IMR-90 (cell line): ENCODE data around the gene MACC1. TPM values are rescaled to one million over a fixed set of nuclear protein-coding genes. Genes with fewer than 3 reads are reported as not detected.

Source experiments
- ATAC-seq: fragments of 200-7000 bp; cut with Tn5 transposase; 2 replicates; pipeline ENCODE4 v1.9.1; 2020; ENCODE audit warnings: low read depth, mild to moderate bottlenecking, moderate library complexity
- BruUV-seq: library from RNA; stranded (reverse); fragments of 400-500 nt; replicated peaks from 2 replicates; lab custom pipeline; 2021; lab: Mats Ljungman, UMichigan
- CTCF ChIA-PET: fragments of 300-600 bp; formaldehyde crosslinking; extraction: SDS; loops from one replicate; lab custom pipeline; 2021; ENCODE audit warnings: antibody characterized with exemption; lab: Yijun Ruan, JAX
- POLR2A ChIA-PET: fragments of 300-600 bp; sonication (Branson Sonifier 250); formaldehyde crosslinking; loops from one replicate; lab custom pipeline; 2022; ENCODE audit warnings: antibody characterized with exemption; ENCODE audit not compliant: unreplicated experiment; lab: Charles Lee
- DNase-seq: peaks from one replicate; pipeline ENCODE4 v3.0.0; 2013
- H2AFZ ChIP-seq: replicated peaks from 2 replicates; pipeline ENCODE3; 2013; ENCODE audit warnings: low read length, mild to moderate bottlenecking; ENCODE audit not compliant: poor library complexity
- H2AK5ac ChIP-seq: 2 replicates; pipeline ENCODE4 v1.6.1; 2013; ENCODE audit warnings: low read depth, low read length, inconsistent platforms
- H2AK9ac ChIP-seq: replicated peaks from 2 replicates; pipeline ENCODE3; 2013; ENCODE audit warnings: mild to moderate bottlenecking, low read depth, low read length, moderate library complexity; ENCODE audit not compliant: poor library complexity
- H2BK120ac ChIP-seq: 2 replicates; pipeline ENCODE4 v1.6.1; 2013; ENCODE audit warnings: low read depth, low read length, inconsistent platforms
- H2BK15ac ChIP-seq: 3 replicates; pipeline ENCODE4 v1.6.1; 2013; ENCODE audit warnings: low read depth, low read length, inconsistent platforms
- H2BK20ac ChIP-seq: 2 replicates; pipeline ENCODE4 v1.6.1; 2013; ENCODE audit warnings: low read depth, mild to moderate bottlenecking, inconsistent platforms, low read length, moderate library complexity
- H2BK5ac ChIP-seq: 2 replicates; pipeline ENCODE4 v1.6.1; 2013; ENCODE audit warnings: mild to moderate bottlenecking, low read depth, low read length, inconsistent platforms; ENCODE audit not compliant: poor library complexity, severe bottlenecking
- H3K14ac ChIP-seq: replicated peaks from 2 replicates; pipeline ENCODE4 v1.6.1; 2013; ENCODE audit warnings: low read depth, low read length, inconsistent platforms
- H3K18ac ChIP-seq: 2 replicates; pipeline ENCODE4 v1.6.1; 2013; ENCODE audit warnings: low read depth, low read length, control low read depth
- H3K23ac ChIP-seq: 2 replicates; pipeline ENCODE4 v1.6.1; 2013; ENCODE audit warnings: low read depth, low read length, inconsistent platforms
- H3K27ac ChIP-seq: 2 replicates; pipeline ENCODE4 v1.5.1; 2013; ENCODE audit warnings: mild to moderate bottlenecking, control low read depth, low read length; ENCODE audit not compliant: insufficient read depth
- H3K27me3 ChIP-seq: 2 replicates; pipeline ENCODE4 v1.6.1; 2013; ENCODE audit warnings: low read length; ENCODE audit not compliant: control insufficient read depth, insufficient read depth
- H3K36me3 ChIP-seq: 2 replicates; pipeline ENCODE4 v1.6.1; 2013; ENCODE audit warnings: low read length, mixed read lengths; ENCODE audit not compliant: control insufficient read depth, insufficient read depth
- H3K4ac ChIP-seq: 2 replicates; pipeline ENCODE4 v1.6.1; 2013; ENCODE audit warnings: low read depth, low read length, inconsistent platforms
- H3K4me1 ChIP-seq: 2 replicates; pipeline ENCODE4 v1.6.1; 2013; ENCODE audit warnings: low read length, mixed read lengths; ENCODE audit not compliant: control insufficient read depth, insufficient read depth
- H3K4me2 ChIP-seq: 2 replicates; pipeline ENCODE4 v1.6.1; 2013; ENCODE audit warnings: low read depth, mild to moderate bottlenecking, control low read depth, low read length, moderate library complexity
- H3K4me3 ChIP-seq: 2 replicates; pipeline ENCODE4 v1.5.1; 2013; ENCODE audit warnings: low read depth, mild to moderate bottlenecking, control low read depth, low read length, moderate library complexity; ENCODE audit not compliant: insufficient read depth
- H3K56ac ChIP-seq: 2 replicates; pipeline ENCODE4 v1.6.1; 2013; ENCODE audit warnings: low read length, inconsistent platforms; ENCODE audit not compliant: insufficient read depth; ENCODE audit errors: extremely low read depth
- H3K79me1 ChIP-seq, 2 experiments: 2 replicates each; pipeline ENCODE4 v1.6.1; 2013; ENCODE audit warnings: low read length in 2 of 2, inconsistent platforms in 1 of 2, low read depth in 1 of 2
- H3K9ac ChIP-seq: 2 replicates; pipeline ENCODE4 v1.6.1; 2013; ENCODE audit warnings: low read depth, low read length, control low read depth
- H3K9me1 ChIP-seq: 2 replicates; pipeline ENCODE4 v1.6.1; 2013; ENCODE audit warnings: low read length, inconsistent platforms; ENCODE audit not compliant: insufficient read depth
- H3K9me3 ChIP-seq: 2 replicates; pipeline ENCODE4 v1.6.1; 2013; ENCODE audit warnings: low read length; ENCODE audit not compliant: control insufficient read depth, insufficient read depth
- H4K20me1 ChIP-seq: 2 replicates; pipeline ENCODE4 v1.6.1; 2013; ENCODE audit warnings: low read length, inconsistent platforms; ENCODE audit not compliant: insufficient read depth
- H4K5ac ChIP-seq: 2 replicates; pipeline ENCODE4 v1.6.1; 2013; ENCODE audit warnings: mild to moderate bottlenecking, low read depth, low read length, control low read depth
- H4K8ac ChIP-seq, 2 experiments: 2 replicates each; pipeline ENCODE4 v1.6.1; 2013; ENCODE audit warnings: low read depth in 2 of 2, low read length in 2 of 2, control low read depth in 1 of 2, inconsistent platforms in 1 of 2
- H4K91ac ChIP-seq: 2 replicates; pipeline ENCODE4 v1.6.1; 2013; ENCODE audit warnings: low read depth, low read length, inconsistent platforms; ENCODE audit not compliant: insufficient read depth
- BHLHE40 ChIP-seq: fragments of 150-350 bp; IDR thresholded peaks from 2 replicates; pipeline ENCODE4 v1.6.1; 2016; ENCODE audit warnings: mild to moderate bottlenecking, low read depth, low read length
- CEBPB ChIP-seq: IDR thresholded peaks from 2 replicates; pipeline ENCODE4 v1.6.1; 2012; ENCODE audit warnings: low read depth, low read length, improper control_type of control experiment
- CHD1 ChIP-seq: IDR thresholded peaks from 2 replicates; pipeline ENCODE4 v1.6.1; 2012; ENCODE audit warnings: low read depth, low read length, improper control_type of control experiment
- ELK1 ChIP-seq: fragments of 150-350 bp; IDR thresholded peaks from 2 replicates; pipeline ENCODE4 v1.6.1; 2016; ENCODE audit warnings: low read depth, mild to moderate bottlenecking, low read length, moderate library complexity, borderline replicate concordance
- FOS ChIP-seq: fragments of 150-350 bp; IDR thresholded peaks from 2 replicates; pipeline ENCODE4 v1.6.1; 2016; ENCODE audit warnings: low read depth, low read length
- MAFK ChIP-seq: IDR thresholded peaks from 2 replicates; pipeline ENCODE4 v1.6.1; 2012; ENCODE audit warnings: low read depth, low read length, improper control_type of control experiment
- MAZ ChIP-seq: IDR thresholded peaks from 2 replicates; pipeline ENCODE4 v1.6.1; 2012; ENCODE audit warnings: low read depth, mild to moderate bottlenecking, low read length, improper control_type of control experiment, moderate library complexity, borderline replicate concordance
- MXI1 ChIP-seq: IDR thresholded peaks from 2 replicates; pipeline ENCODE4 v1.6.1; 2012; ENCODE audit warnings: low read depth, mild to moderate bottlenecking, low read length, moderate library complexity, borderline replicate concordance
- NFE2L2 ChIP-seq: fragments of 150-350 bp; IDR thresholded peaks from 2 replicates; pipeline ENCODE4 v1.6.1; 2016; ENCODE audit warnings: low read depth, mild to moderate bottlenecking, low read length
- POLR2A ChIP-seq: IDR thresholded peaks from 2 replicates; pipeline ENCODE4 v1.6.1; 2012; ENCODE audit warnings: mild to moderate bottlenecking, low read depth, low read length
- RAD21 ChIP-seq: IDR thresholded peaks from 2 replicates; pipeline ENCODE4 v1.6.1; 2012; ENCODE audit warnings: low read length, improper control_type of control experiment
- RCOR1 ChIP-seq: IDR thresholded peaks from 2 replicates; pipeline ENCODE4 v1.6.1; 2012; ENCODE audit warnings: mild to moderate bottlenecking, low read length, improper control_type of control experiment; ENCODE audit not compliant: insufficient replicate concordance
- RFX5 ChIP-seq: IDR thresholded peaks from 2 replicates; pipeline ENCODE4 v1.8.0; 2012; ENCODE audit warnings: low read depth, mild to moderate bottlenecking, low read length, moderate library complexity
- SMC3 ChIP-seq: fragments of 150-350 bp; IDR thresholded peaks from 2 replicates; pipeline ENCODE4 v1.6.1; 2016; ENCODE audit warnings: low read depth, mild to moderate bottlenecking, antibody characterized with exemption, low read length, moderate library complexity
- WGBS, 2 experiments: methylation state at CpG; one replicate each; pipeline versions ENCODE4 v1.1.5 to v1.1.7; 2013; ENCODE audit warnings: missing lambda C conversion rate in 2 of 2; ENCODE audit not compliant: insufficient read length in 1 of 2; ENCODE audit errors: extremely low coverage in 2 of 2; 5-methylcytosine and 5-hydroxymethylcytosine counted together
- dilution Hi-C: fragments of 300-500 bp; cut with HindIII; formaldehyde crosslinking; loops from one replicate; pipeline ENCODE4 v1.14.3; 2018; ENCODE audit warnings: low sequenced_read_pairs; ENCODE audit not compliant: unreplicated experiment
- in situ Hi-C: fragments of 300-500 bp; cut with MboI; formaldehyde crosslinking; loops from 3 replicates; pipeline ENCODE4 v1.14.3; 2019; ENCODE audit warnings: low sequenced_read_pairs, inconsistent platforms, mixed read lengths
- intact Hi-C: fragments of 100-400 bp; cut with micrococcal nuclease; formaldehyde crosslinking; loops from 2 replicates; pipeline ENCODE4 v1.10.0; 2022
- polyA plus RNA-seq, 3 experiments: library from polyadenylated mRNA; depleted of rRNA; stranded (reverse); fragments of >200 nt; gene quantifications; 2 replicates each; pipeline ENCODE4 v1.2.3, GENCODE V29; 2012; ENCODE audit warnings: low replicate concordance in 1 of 3
- total RNA-seq: library from RNA; depleted of rRNA; stranded (reverse); fragments of >200 nt; gene quantifications from 2 replicates; pipeline ENCODE4 v1.2.3, GENCODE V29; 2012
- TF ChIP-seq, protein P1 (sequence below): fragments of 150-350 bp; IDR thresholded peaks from 2 replicates; pipeline ENCODE4 v1.6.1; 2017; ENCODE audit warnings: mild to moderate bottlenecking, antibody characterized with exemption, low read length, low read depth
- TF ChIP-seq, protein P2 (sequence below): conservative IDR thresholded peaks from 2 replicates; pipeline ENCODE4 v1.5.1; 2012; ENCODE audit warnings: mild to moderate bottlenecking, low read depth, low read length, improper control_type of control experiment

MACC1 gene
- total and polyA plus RNA-seq, 2 of the 4 experiments (the other 2 are of a cell fraction): under 0.01 TPM; not detected in 1

DNA sequence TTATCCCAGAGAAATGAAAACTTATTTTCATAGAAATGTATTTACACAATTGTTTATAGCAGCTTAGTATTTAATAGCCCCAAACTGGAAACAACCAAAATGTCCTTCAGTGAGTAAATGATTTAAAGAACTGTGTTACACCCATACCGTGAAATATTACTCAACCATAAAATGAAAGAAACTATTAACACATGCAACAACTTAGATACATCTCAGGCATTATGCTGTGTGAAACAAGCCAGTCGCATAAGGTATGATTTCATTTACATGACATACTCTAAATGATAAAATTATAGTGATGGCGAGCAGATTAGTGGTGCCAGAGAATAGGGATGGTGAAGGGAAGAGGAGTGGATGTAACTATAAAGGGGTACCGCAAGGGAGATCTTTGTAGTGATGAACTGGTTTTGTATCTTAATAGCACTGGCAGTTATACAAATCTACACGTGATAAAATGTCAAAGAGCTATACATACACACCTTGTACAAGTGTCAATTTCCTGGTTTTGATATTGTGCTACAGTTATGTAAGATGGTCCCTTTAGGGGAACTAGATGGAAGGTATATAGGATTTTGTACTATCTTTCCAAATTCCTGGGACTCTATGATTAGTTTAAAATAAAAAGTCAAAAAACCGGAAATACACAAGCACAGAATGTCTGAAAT, 40.5 kb downstream of the MACC1 start:
- Histone ChIP-seq H3K9ac (no peak overlapping the region), H3K27ac (no peak overlapping the region), H2BK15ac (no peak overlapping the region), H3K4ac (no peak overlapping the region), H4K5ac (no peak overlapping the region), H3K14ac (no peak overlapping the region), H4K91ac (no peak overlapping the region), H3K79me1 (no peaks in the 10 kb centered on the region), H2BK120ac (no peak overlapping the region), H3K4me1 (no peaks in the 10 kb centered on the region), H4K8ac (no peak overlapping the region), H3K4me2 (no peak overlapping the region), H3K36me3 (no peaks in the 10 kb centered on the region), H3K56ac (no peak overlapping the region), H2BK5ac (no peak overlapping the region), H4K20me1 (no peaks in the 10 kb centered on the region), H3K18ac (no peak overlapping the region), H3K9me1 (no peaks in the 10 kb centered on the region), H3K23ac (no peak overlapping the region), H3K4me3 (no peak overlapping the region), H2BK20ac (no peak overlapping the region), H3K9me3 (no peaks in the 10 kb centered on the region), H2AK5ac (no peak overlapping the region), H3K27me3 (no peaks in the 10 kb centered on the region), H2AK9ac (no peak overlapping the region), H2AFZ (no peak overlapping the region)
- in situ Hi-C loops: no loop called here
- intact Hi-C loops: loop anchor here (10.0 kb wide), 1 partner anchor 422 kb away; no protein-coding TSS in a partner anchor
- BruUV-seq: no TSS peak
- no CpG with 5 or more reads among the region's 6 CpGs for WGBS, 2 experiments
- CTCF ChIA-PET: no interaction called here
- TF ChIP-seq RAD21: no peak
- no peak for TF ChIP-seq ELK1
- no peak for TF ChIP-seq FOS
- TF ChIP-seq MAFK: no peak
- no peak for TF ChIP-seq BHLHE40
- TF ChIP-seq, protein P1, sequence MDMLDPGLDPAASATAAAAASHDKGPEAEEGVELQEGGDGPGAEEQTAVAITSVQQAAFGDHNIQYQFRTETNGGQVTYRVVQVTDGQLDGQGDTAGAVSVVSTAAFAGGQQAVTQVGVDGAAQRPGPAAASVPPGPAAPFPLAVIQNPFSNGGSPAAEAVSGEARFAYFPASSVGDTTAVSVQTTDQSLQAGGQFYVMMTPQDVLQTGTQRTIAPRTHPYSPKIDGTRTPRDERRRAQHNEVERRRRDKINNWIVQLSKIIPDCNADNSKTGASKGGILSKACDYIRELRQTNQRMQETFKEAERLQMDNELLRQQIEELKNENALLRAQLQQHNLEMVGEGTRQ: no peak
- no peak for TF ChIP-seq MXI1
- TF ChIP-seq, protein P2, sequence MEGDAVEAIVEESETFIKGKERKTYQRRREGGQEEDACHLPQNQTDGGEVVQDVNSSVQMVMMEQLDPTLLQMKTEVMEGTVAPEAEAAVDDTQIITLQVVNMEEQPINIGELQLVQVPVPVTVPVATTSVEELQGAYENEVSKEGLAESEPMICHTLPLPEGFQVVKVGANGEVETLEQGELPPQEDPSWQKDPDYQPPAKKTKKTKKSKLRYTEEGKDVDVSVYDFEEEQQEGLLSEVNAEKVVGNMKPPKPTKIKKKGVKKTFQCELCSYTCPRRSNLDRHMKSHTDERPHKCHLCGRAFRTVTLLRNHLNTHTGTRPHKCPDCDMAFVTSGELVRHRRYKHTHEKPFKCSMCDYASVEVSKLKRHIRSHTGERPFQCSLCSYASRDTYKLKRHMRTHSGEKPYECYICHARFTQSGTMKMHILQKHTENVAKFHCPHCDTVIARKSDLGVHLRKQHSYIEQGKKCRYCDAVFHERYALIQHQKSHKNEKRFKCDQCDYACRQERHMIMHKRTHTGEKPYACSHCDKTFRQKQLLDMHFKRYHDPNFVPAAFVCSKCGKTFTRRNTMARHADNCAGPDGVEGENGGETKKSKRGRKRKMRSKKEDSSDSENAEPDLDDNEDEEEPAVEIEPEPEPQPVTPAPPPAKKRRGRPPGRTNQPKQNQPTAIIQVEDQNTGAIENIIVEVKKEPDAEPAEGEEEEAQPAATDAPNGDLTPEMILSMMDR: no peak
- TF ChIP-seq CHD1: no peak
- no peak for TF ChIP-seq SMC3
- TF ChIP-seq RCOR1: no peak
- no peak for TF ChIP-seq RFX5
- TF ChIP-seq POLR2A: no peak
- no peak for TF ChIP-seq NFE2L2
- TF ChIP-seq CEBPB: no peak
- no peak for TF ChIP-seq MAZ
- dilution Hi-C loops: no loop called here
- POLR2A ChIA-PET: no interaction called here
- ATAC-seq (no peak), DNase-seq (no peak)
